Osteocyte (in vitro differentiated cells): Measurements from ENCODE around the gene FURIN. TPM values are rescaled to one million over a fixed set of nuclear protein-coding genes. Genes with fewer than 3 reads are reported as not detected.

ENCODE experiments used
- total RNA-seq: library from RNA; stranded (reverse); gene quantifications from 2 replicates; pipeline ENCODE4 v1.2.1, GENCODE V29; 2021

The FURIN gene
- total RNA-seq, 1 donor from 2014 or later: 96.2 TPM

Other genes starting within 250 kb of the FURIN start
- gene BLM, start 151.2 kb upstream of the FURIN start, total RNA-seq: 2.7 and 5.0 TPM in 2 replicates
- gene FES, start 15.9 kb downstream of the FURIN start, total RNA-seq: 2.2 and 2.5 TPM in 2 replicates
- gene MAN2A2, start 34.7 kb downstream of the FURIN start, total RNA-seq: 65.2 and 70.0 TPM in 2 replicates
- gene HDDC3, start 64.0 kb downstream of the FURIN start, total RNA-seq: 9.5 and 11.4 TPM in 2 replicates
- gene UNC45A, start 66.7 kb downstream of the FURIN start, total RNA-seq: 83.0 and 83.5 TPM in 2 replicates
- 12.0 and 12.8 TPM in 2 replicates for gene RCCD1, start 86.3 kb downstream of the FURIN start, total RNA-seq
- gene PRC1, start 125.9 kb downstream of the FURIN start, total RNA-seq: 33.9 and 46.4 TPM in 2 replicates
- 12.8 and 13.7 TPM in 2 replicates for gene VPS33B, start 154.0 kb downstream of the FURIN start, total RNA-seq
- not detected in 2 replicates for gene SV2B, start 231.7 kb downstream of the FURIN start, total RNA-seq